Vagina (tissue), 2 donors: ENCODE results near the gene CSRP2. TPM values are rescaled to one million over a fixed set of nuclear protein-coding genes. Genes with fewer than 3 reads are reported as not detected.

ENCODE experiments used
- DNase-seq, 2 donors: peaks; one replicate each; pipeline ENCODE4 v3.0.0-alpha.2; 2017; ENCODE audit errors: extremely low spot score in 2 of 2
- H3K27ac ChIP-seq: fragments of 200-600 bp; sonication (generic); one replicate; pipeline ENCODE4 v1.5.1; 2019
- H3K27me3 ChIP-seq: fragments of 200-600 bp; sonication (generic); one replicate; pipeline ENCODE4 v1.5.1; 2019
- H3K36me3 ChIP-seq, 2 donors: fragments of 200-600 bp; sonication (generic); one replicate each; pipeline ENCODE4 v1.5.1; 2017 to 2019
- H3K4me1 ChIP-seq: fragments of 200-600 bp; sonication (generic); one replicate; pipeline ENCODE4 v1.5.1; 2019
- H3K4me3 ChIP-seq, 2 donors: fragments of 200-600 bp; sonication (generic); 1 replicate in 1 of 2; 2 replicates in 1 of 2; pipeline ENCODE4 v1.5.1; 2016 to 2019
- H3K9me3 ChIP-seq: fragments of 200-600 bp; sonication (generic); one replicate; pipeline ENCODE4 v1.5.1; 2019
- POLR2A ChIP-seq, 2 donors: fragments of 450-650 bp; IDR thresholded peaks; one replicate each; pipeline ENCODE4 v1.6.1; 2017; ENCODE audit warnings: antibody characterized with exemption in 2 of 2, mild to moderate bottlenecking in 2 of 2, moderate library complexity in 2 of 2
- POLR2AphosphoS5 ChIP-seq, 2 donors: sonication (generic); formaldehyde crosslinking; IDR thresholded peaks; one replicate each; pipeline ENCODE4 v1.9.0; 2017; ENCODE audit warnings: antibody characterized with exemption in 2 of 2, mild to moderate bottlenecking in 2 of 2, low read depth in 1 of 2; ENCODE audit not compliant: insufficient read depth in 1 of 2
- intact Hi-C: fragments of 100-400 bp; cut with DNase I; formaldehyde crosslinking; loops from one replicate; pipeline ENCODE4 v1.15.1; 2023
- total RNA-seq: library from RNA; depleted of rRNA; stranded (reverse); fragments of >200 nt; gene quantifications from one replicate; pipeline ENCODE4 v1.2.3, GENCODE V29; 2016
- TF ChIP-seq, protein P1 (sequence below), 3 experiments: fragments of 450-650 bp in 2 of 3; fragments of 200-600 bp in 1 of 3; sonication (generic) in 1 of 3; IDR thresholded peaks; one replicate each; pipeline ENCODE4 v1.5.1; 2017 to 2019; ENCODE audit warnings: antibody characterized with exemption in 3 of 3, mild to moderate bottlenecking in 2 of 3, moderate library complexity in 2 of 3

The CSRP2 gene
- total RNA-seq, result 42.0 TPM

DNA sequence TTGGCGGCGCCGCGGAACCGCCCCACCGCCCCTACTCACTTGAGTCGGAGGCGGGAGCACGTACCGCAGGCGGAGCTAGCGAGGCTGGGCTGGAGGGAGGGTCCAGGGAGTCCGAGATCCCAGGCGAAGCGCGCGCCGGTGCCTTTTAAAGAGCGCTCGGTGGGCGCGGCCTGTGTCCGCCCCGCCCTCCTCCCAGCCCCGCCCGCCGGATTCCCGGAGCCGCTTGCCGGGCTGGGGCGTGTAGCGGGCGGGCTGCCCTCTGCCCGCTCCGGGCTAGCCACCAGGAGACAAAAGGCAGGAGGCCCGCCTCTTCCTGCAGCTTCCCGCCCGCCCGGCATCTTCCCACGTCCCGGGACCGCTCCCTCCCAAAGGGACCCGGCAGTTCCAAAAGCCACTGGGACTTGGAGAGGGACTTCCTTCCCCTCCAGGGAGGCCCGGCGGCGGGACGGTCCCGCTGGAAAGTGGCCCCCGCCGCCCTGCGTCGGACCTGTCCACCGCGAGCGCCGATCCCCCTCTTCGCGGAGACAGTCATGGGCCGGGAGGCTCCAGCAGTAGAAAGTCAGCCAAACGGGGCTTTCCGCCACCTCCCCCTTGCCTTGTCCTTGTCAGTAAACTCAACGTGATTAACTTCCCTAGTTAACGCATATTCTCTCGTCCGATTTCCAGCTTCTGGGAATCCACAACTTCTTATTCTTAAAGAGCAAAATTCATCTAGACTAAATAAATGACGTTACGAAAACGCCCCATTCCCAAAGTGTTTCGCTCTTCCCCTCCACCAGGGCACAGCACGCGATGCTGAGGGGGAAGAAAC lies at the start of gene CSRP2:
Gene CSRP2 (minus strand): TSS at position 121 of the 811 bp plus-strand sequence. CDS start 12,759 bp downstream, outside the sequence.
- peaks cover 41% of the 10 kb centered on the region for H3K4me1 ChIP-seq
- H3K27ac ChIP-seq, result peak within 1 kb of the TSS; percentile 95
- H3K4me3 ChIP-seq, result peak within 1 kb of the TSS; percentile 73 to 86
- no peaks in the 10 kb centered on the region for H3K9me3 ChIP-seq
- no peaks in the 10 kb centered on the region for H3K27me3 ChIP-seq
- TF ChIP-seq POLR2A (IDR thresholded peaks at IDR 0.05) (peak in 1 of 2 donors; percentile 76), POLR2AphosphoS5 (IDR thresholded peaks at IDR 0.05; ENCODE audit: insufficient read depth in 1 of 2, low read depth in 1 of 2) (peak in 1 of 2 donors; percentile 92)
- TF ChIP-seq, protein P1, sequence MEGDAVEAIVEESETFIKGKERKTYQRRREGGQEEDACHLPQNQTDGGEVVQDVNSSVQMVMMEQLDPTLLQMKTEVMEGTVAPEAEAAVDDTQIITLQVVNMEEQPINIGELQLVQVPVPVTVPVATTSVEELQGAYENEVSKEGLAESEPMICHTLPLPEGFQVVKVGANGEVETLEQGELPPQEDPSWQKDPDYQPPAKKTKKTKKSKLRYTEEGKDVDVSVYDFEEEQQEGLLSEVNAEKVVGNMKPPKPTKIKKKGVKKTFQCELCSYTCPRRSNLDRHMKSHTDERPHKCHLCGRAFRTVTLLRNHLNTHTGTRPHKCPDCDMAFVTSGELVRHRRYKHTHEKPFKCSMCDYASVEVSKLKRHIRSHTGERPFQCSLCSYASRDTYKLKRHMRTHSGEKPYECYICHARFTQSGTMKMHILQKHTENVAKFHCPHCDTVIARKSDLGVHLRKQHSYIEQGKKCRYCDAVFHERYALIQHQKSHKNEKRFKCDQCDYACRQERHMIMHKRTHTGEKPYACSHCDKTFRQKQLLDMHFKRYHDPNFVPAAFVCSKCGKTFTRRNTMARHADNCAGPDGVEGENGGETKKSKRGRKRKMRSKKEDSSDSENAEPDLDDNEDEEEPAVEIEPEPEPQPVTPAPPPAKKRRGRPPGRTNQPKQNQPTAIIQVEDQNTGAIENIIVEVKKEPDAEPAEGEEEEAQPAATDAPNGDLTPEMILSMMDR (IDR thresholded peaks at IDR 0.05), result no peak
- no peaks in the 10 kb centered on the region for H3K36me3 ChIP-seq
- peak in 1 of 2 donors; percentile 95 for DNase-seq
- intact Hi-C loops, result no loop called here

- no peak for DNase-seq
- TF ChIP-seq, protein P1 (IDR thresholded peaks at IDR 0.05), result no peak
- H3K4me1 ChIP-seq, result no peaks in the 10 kb centered on the region
- H3K27me3 ChIP-seq, result no peaks in the 10 kb centered on the region
- intact Hi-C loops, result no loop called here
- H3K27ac ChIP-seq, result no peak overlapping the region
- no peaks in the 10 kb centered on the region for H3K36me3 ChIP-seq
- no peak overlapping the region for H3K4me3 ChIP-seq
- H3K9me3 ChIP-seq, result no peaks in the 10 kb centered on the region
Observed at GRCh38 chr12:76927170-76927784, 48.5 kb upstream of the CSRP2 start.

DNA sequence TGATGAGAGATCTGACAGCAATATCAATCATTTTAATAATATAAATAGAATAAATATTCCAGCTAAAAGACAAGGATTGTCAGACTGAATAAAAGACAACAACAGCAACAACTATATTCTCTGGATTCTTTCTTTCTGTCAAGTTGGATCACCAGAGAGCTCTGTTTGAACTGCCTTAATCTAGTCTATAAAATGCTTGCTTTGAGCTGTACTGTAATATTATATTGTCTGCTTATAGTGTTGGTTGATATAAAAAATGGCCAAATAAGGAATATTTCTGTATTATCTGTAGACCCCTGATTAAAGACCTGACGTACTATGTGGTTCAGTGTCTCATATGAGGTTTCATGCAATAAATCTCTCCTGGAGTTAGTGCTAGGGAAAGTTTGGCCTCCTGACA lies 46.3 kb upstream of the CSRP2 start:
- no peak for DNase-seq
- Histone ChIP-seq H3K36me3 (no peaks in the 10 kb centered on the region), H3K27me3 (no peaks in the 10 kb centered on the region), H3K9me3 (no peaks in the 10 kb centered on the region), H3K4me1 (peaks cover 5% of the 10 kb centered on the region), H3K27ac (no peak overlapping the region), H3K4me3 (no peak overlapping the region)
- no peak for TF ChIP-seq POLR2AphosphoS5 (IDR thresholded peaks at IDR 0.05; ENCODE audit: insufficient read depth in 1 of 2, low read depth in 1 of 2)
- no peak for TF ChIP-seq POLR2A (IDR thresholded peaks at IDR 0.05)
- TF ChIP-seq, protein P1 (IDR thresholded peaks at IDR 0.05), result no peak
- intact Hi-C loops, result no loop called here

DNA sequence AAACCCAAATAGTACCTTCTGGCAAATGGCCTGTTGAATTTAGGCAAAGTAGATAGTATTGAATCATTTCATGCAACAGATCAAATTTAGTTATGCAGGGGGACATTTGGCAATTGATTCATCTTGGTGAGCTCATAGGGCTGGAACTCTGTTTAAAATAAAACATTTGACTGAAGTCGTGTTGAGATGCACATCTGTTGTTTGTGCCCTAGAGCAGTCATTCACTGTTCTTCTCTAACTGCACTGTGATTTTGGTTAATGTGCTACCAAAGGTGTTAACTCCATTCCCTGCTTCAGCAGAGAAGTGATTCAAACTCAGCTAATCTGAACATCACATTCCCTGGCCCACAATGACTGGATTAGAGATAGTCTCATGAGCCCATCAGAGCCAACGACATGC lies 44.0 kb upstream of the CSRP2 start:
- intact Hi-C loops, result no loop called here
- TF ChIP-seq POLR2A (IDR thresholded peaks at IDR 0.05) (no peak), POLR2AphosphoS5 (IDR thresholded peaks at IDR 0.05; ENCODE audit: insufficient read depth in 1 of 2, low read depth in 1 of 2) (no peak)
- no peak for DNase-seq
- H3K27me3 ChIP-seq, result no peaks in the 10 kb centered on the region
- peak overlapping the region; percentile 29 for H3K27ac ChIP-seq
- H3K4me1 ChIP-seq, result peaks cover 10% of the 10 kb centered on the region
- H3K9me3 ChIP-seq, result no peaks in the 10 kb centered on the region
- no peak overlapping the region for H3K4me3 ChIP-seq
- no peaks in the 10 kb centered on the region for H3K36me3 ChIP-seq

DNA sequence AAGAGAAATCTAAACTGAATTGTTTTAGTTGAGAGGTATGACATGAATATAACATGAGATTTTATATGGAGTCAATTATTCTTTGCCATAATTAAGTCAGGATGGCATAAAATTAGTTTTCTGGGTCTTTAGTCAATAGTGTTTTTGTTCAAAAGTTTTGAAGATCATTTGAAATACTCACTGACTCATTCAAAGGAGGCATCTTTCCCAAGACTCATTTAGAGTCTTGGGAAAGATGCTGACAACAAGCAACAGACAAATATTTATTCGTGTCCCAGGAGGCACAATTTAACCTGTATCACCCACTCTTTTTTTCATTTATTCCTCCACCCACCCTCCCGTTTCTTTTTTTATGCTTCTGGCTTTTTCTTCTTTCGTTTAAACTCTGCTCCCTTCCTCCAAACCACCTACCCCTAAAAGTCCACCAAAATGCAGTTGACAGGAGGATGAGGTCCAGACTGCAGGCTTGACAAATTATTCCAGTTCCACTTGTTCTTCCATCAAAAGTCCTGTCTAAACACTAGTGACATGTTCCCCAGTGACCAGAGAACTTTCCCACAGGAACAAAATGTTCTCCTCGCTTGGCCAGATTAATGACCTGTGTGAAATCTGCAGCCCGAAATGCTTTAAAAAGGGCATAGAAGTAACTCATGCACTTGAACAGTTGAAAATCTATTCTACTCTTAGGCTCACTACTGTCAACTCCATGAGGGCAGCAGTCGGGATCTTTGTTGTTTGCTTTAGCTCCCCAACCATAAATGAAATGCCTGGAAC lies 43.3 kb upstream of the CSRP2 start:
- TF ChIP-seq POLR2AphosphoS5 (IDR thresholded peaks at IDR 0.05; ENCODE audit: insufficient read depth in 1 of 2, low read depth in 1 of 2) (no peak), POLR2A (IDR thresholded peaks at IDR 0.05) (no peak)
- TF ChIP-seq, protein P1 (IDR thresholded peaks at IDR 0.05), result no peak
- peak overlapping the region; percentile 29 for H3K27ac ChIP-seq
- H3K4me3 ChIP-seq, result no peak overlapping the region
- no peaks in the 10 kb centered on the region for H3K27me3 ChIP-seq
- H3K36me3 ChIP-seq, result no peaks in the 10 kb centered on the region
- no peak for DNase-seq
- H3K9me3 ChIP-seq, result no peaks in the 10 kb centered on the region
- intact Hi-C loops, result no loop called here
- peaks cover 10% of the 10 kb centered on the region for H3K4me1 ChIP-seq
